Liver (tissue), 9 donors: ENCODE results near the gene ERC1. TPM values are rescaled to one million over a fixed set of nuclear protein-coding genes. Genes with fewer than 3 reads are reported as not detected.

ENCODE experiments used
- DNase-seq: peaks from one replicate; pipeline ENCODE4 v3.0.0-alpha.2; 2017; ENCODE audit warnings: low spot score
- H3K27ac ChIP-seq, 2 donors: one replicate each; pipeline ENCODE4 v1.7.0; 2013; ENCODE audit warnings: inconsistent platforms in 2 of 2, low read length in 2 of 2, control low read depth in 1 of 2, low read depth in 1 of 2, mild to moderate bottlenecking in 1 of 2
- H3K27me3 ChIP-seq, 4 donors: one replicate each; pipeline versions ENCODE4 v1.6.1 to v1.7.0; 2013; ENCODE audit warnings: low read length in 3 of 4, inconsistent platforms in 1 of 4, mild to moderate bottlenecking in 1 of 4, moderate library complexity in 1 of 4; ENCODE audit not compliant: control insufficient read depth in 4 of 4, insufficient read depth in 4 of 4
- H3K36me3 ChIP-seq, 4 donors: one replicate each; pipeline versions ENCODE4 v1.6.1 to v1.7.0; 2013; ENCODE audit warnings: low read length in 3 of 4, mild to moderate bottlenecking in 3 of 4, low read depth in 1 of 4, moderate library complexity in 1 of 4; ENCODE audit not compliant: control insufficient read depth in 4 of 4, insufficient read depth in 3 of 4
- H3K4me1 ChIP-seq, 4 donors: one replicate each; pipeline versions ENCODE4 v1.6.1 to v1.7.0; 2013; ENCODE audit warnings: low read length in 3 of 4, mild to moderate bottlenecking in 3 of 4, moderate library complexity in 1 of 4; ENCODE audit not compliant: control insufficient read depth in 4 of 4, insufficient read depth in 4 of 4
- H3K4me3 ChIP-seq, 3 donors: one replicate each; pipeline versions ENCODE4 v1.6.1 to v1.7.0; 2013; ENCODE audit warnings: low read length in 3 of 3, control low read depth in 1 of 3, low read depth in 1 of 3, mild to moderate bottlenecking in 1 of 3
- H3K9ac ChIP-seq, 2 donors: one replicate each; pipeline ENCODE4 v1.7.0; 2013; ENCODE audit warnings: low read length in 2 of 2, mild to moderate bottlenecking in 2 of 2, moderate library complexity in 2 of 2, control low read depth in 1 of 2, low read depth in 1 of 2
- H3K9me3 ChIP-seq, 4 donors: one replicate each; pipeline versions ENCODE4 v1.6.1 to v1.7.0; 2013; ENCODE audit warnings: low read length in 3 of 4; ENCODE audit not compliant: control insufficient read depth in 4 of 4
- ATF3 ChIP-seq: IDR thresholded peaks from 2 replicates; pipeline ENCODE4 v1.6.1; 2016; ENCODE audit warnings: antibody characterized with exemption
- CTCF ChIP-seq: fragments of 150-350 bp; IDR thresholded peaks from 2 replicates; pipeline ENCODE4 v1.5.1; 2017; ENCODE audit warnings: improper control_type of control experiment, low read depth, low read length; ENCODE audit not compliant: missing input control
- EGR1 ChIP-seq, 2 donors: IDR thresholded peaks; 2 replicates each; pipeline ENCODE4 v1.6.1; 2016 to 2018; ENCODE audit warnings: antibody characterized with exemption in 2 of 2, low read depth in 2 of 2
- FOXA1 ChIP-seq: IDR thresholded peaks from 2 replicates; pipeline ENCODE4 v1.6.1; 2016; ENCODE audit warnings: antibody characterized with exemption
- FOXA2 ChIP-seq: IDR thresholded peaks from 2 replicates; pipeline ENCODE4 v1.6.1; 2016; ENCODE audit warnings: antibody characterized with exemption
- GABPA ChIP-seq, 2 donors: IDR thresholded peaks in 1 of 2; conservative IDR thresholded peaks in 1 of 2; 2 replicates each; pipeline ENCODE4 v1.6.1; 2016; ENCODE audit warnings: antibody characterized with exemption in 2 of 2, mild to moderate bottlenecking in 1 of 2, moderate library complexity in 1 of 2
- HNF4A ChIP-seq, 2 donors: conservative IDR thresholded peaks; 2 replicates each; pipeline ENCODE4 v1.6.1; 2016; ENCODE audit warnings: antibody characterized with exemption in 2 of 2, mild to moderate bottlenecking in 2 of 2
- HNF4G ChIP-seq: IDR thresholded peaks from 2 replicates; pipeline ENCODE4 v1.6.1; 2016; ENCODE audit warnings: antibody characterized with exemption
- JUND ChIP-seq, 2 donors: IDR thresholded peaks; 2 replicates each; pipeline ENCODE4 v1.6.1; 2016; ENCODE audit warnings: antibody characterized with exemption in 2 of 2
- MAX ChIP-seq: IDR thresholded peaks from 2 replicates; pipeline ENCODE4 v1.6.1; 2016; ENCODE audit warnings: antibody characterized with exemption
- NR2F2 ChIP-seq: IDR thresholded peaks from 2 replicates; pipeline ENCODE4 v1.6.1; 2016; ENCODE audit warnings: antibody characterized with exemption
- RAD21 ChIP-seq, 2 donors: IDR thresholded peaks; 2 replicates each; pipeline ENCODE4 v1.6.1; 2016; ENCODE audit warnings: antibody characterized with exemption in 2 of 2, mild to moderate bottlenecking in 2 of 2
- REST ChIP-seq: IDR thresholded peaks from 2 replicates; pipeline ENCODE4 v1.6.1; 2016; ENCODE audit warnings: antibody characterized with exemption, mild to moderate bottlenecking
- RXRA ChIP-seq, 2 donors: IDR thresholded peaks; 2 replicates each; pipeline ENCODE4 v1.6.1; 2017 to 2018; ENCODE audit warnings: antibody characterized with exemption in 2 of 2, mild to moderate bottlenecking in 1 of 2
- SP1 ChIP-seq: IDR thresholded peaks from 2 replicates; pipeline ENCODE4 v1.6.1; 2018; ENCODE audit warnings: antibody characterized with exemption, mild to moderate bottlenecking
- TAF1 ChIP-seq: conservative IDR thresholded peaks from 2 replicates; pipeline ENCODE4 v1.6.1; 2016; ENCODE audit warnings: antibody characterized with exemption, mild to moderate bottlenecking
- YY1 ChIP-seq: IDR thresholded peaks from 2 replicates; pipeline ENCODE4 v1.6.1; 2016; ENCODE audit warnings: antibody characterized with exemption, mild to moderate bottlenecking
- ZBTB33 ChIP-seq: IDR thresholded peaks from 2 replicates; pipeline ENCODE4 v1.6.1; 2016; ENCODE audit warnings: antibody characterized with exemption
- WGBS: extraction: QIAGEN DNeasy Blood & Tissue Kit; methylation state at CpG from one replicate; pipeline ENCODE4 v1.1.7; 2013; 5-methylcytosine and 5-hydroxymethylcytosine counted together
- polyA plus RNA-seq, 2 donors: library from polyadenylated mRNA; stranded (reverse) in 1 of 2; unstranded in 1 of 2; fragments of 200-250 nt in 1 of 2; fragments of >200 nt in 1 of 2; fragmentation: Nextera tagmentation in 1 of 2; extraction: Ambion mirVana in 1 of 2; gene quantifications; one replicate each; pipeline versions ENCODE4 v1.2.1 to v1.2.3, GENCODE V29; 2013 to 2015
- total RNA-seq, 2 donors: library from RNA; depleted of rRNA; stranded (reverse); fragments of >200 nt; gene quantifications; one replicate each; pipeline ENCODE4 v1.2.3, GENCODE V29; 2014
- donor health status: healthy.
- donor health status: healthy.
- donor health status: healthy.
- donor health status: healthy.
- donor health status: healthy.

Gene ERC1
- total and polyA plus RNA-seq, 4 donors = 6.2 to 50.2 (median 10.3) TPM

DNA sequence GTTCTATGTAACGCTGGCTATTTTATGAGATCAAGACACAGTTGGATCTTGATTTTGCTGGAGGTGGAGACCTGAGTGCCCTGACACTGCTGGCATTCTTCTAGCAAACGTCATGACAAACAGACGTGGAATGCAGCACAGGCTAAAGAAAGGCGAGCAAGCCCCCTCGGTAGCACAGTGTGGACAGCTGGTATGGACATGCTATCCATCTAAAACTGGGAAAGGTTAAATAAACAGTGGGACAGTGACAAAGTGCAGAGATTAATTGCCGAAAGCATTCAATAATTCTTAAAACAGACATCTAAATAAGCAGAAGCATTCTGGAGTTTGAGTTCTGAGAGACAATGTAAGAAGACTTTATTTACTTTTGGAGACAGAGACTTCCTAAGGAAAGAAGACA is 366.1 kb downstream of the ERC1 start:
- DNase-seq = no peak
- Histone ChIP-seq H3K4me3 (no peak overlapping the region), H3K9me3 (no peaks in the 10 kb centered on the region), H3K27ac (no peak overlapping the region), H3K9ac (no peak overlapping the region), H3K36me3 (no peaks in the 10 kb centered on the region), H3K4me1 (peaks cover 0 to 9% (median 7%) of the 10 kb centered on the region in 4 donors), H3K27me3 (no peaks in the 10 kb centered on the region)
- TF ChIP-seq RAD21 (IDR thresholded peaks at IDR 0.05) = no peak
- no peak for TF ChIP-seq FOXA2
- 44% methylated on average over 6 of the region's 6 CpGs for WGBS

DNA sequence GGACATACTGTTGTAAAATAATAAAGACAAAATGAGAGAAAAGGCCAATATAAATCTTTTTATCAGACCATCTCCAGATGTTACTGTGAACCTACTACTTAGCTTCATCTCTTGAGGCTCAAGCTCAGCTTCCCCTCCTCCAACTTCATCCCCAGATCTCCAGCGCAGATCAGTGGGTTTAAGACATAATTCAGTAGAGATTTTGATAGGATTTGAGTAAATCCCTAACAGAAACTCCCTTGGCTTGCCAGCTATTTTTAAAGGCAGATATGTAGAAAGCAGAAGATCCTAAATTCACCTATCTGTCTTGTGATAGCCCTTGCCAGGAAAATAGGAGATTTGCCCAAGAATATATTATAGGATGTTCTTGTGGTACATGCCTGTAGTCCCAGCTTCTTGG is 366.7 kb downstream of the ERC1 start:
- Histone ChIP-seq H3K9me3 (no peaks in the 10 kb centered on the region), H3K27ac (no peak overlapping the region), H3K4me1 (peaks cover 0 to 9% (median 7%) of the 10 kb centered on the region in 4 donors), H3K4me3 (no peak overlapping the region), H3K9ac (no peak overlapping the region), H3K27me3 (no peaks in the 10 kb centered on the region), H3K36me3 (no peaks in the 10 kb centered on the region)
- DNase-seq = no peak
- no peak for TF ChIP-seq CTCF
- TF ChIP-seq HNF4A (conservative IDR thresholded peaks at IDR 0.05) = no peak
- TF ChIP-seq MAX = no peak
- TF ChIP-seq RXRA (IDR thresholded peaks at IDR 0.05) = no peak
- TF ChIP-seq TAF1 = no peak
- TF ChIP-seq YY1 = no peak
- no peak for TF ChIP-seq GABPA (IDR thresholded peaks at IDR 0.05 in 1 of 2, conservative IDR thresholded peaks at IDR 0.05 in 1 of 2)
- no peak for TF ChIP-seq ATF3
- no peak for TF ChIP-seq FOXA1
- no peak for TF ChIP-seq SP1
- TF ChIP-seq NR2F2 = no peak
- TF ChIP-seq EGR1 (IDR thresholded peaks at IDR 0.05; ENCODE audit: low read depth in 2 of 2) = no peak
- TF ChIP-seq RAD21 (IDR thresholded peaks at IDR 0.05) = no peak
- no peak for TF ChIP-seq ZBTB33
- no peak for TF ChIP-seq FOXA2
- no peak for TF ChIP-seq JUND (IDR thresholded peaks at IDR 0.05)
- TF ChIP-seq HNF4G = no peak
- no peak for TF ChIP-seq REST
- WGBS = 91% methylated on average over 1 of the region's 1 CpG
